Smooth muscle cell of trachea (primary cell): ENCODE measurements around the gene RNF144B. TPM values are rescaled to one million over a fixed set of nuclear protein-coding genes. Genes with fewer than 3 reads are reported as not detected.

Source experiments
- total RNA-seq: library from RNA; depleted of rRNA; stranded (reverse); fragments of >200 nt; gene quantifications from 2 replicates; pipeline ENCODE4 v1.2.1, GENCODE V29; 2014

RNF144B gene
- 1.0 and 1.2 TPM in 2 replicates for total RNA-seq

DNA sequence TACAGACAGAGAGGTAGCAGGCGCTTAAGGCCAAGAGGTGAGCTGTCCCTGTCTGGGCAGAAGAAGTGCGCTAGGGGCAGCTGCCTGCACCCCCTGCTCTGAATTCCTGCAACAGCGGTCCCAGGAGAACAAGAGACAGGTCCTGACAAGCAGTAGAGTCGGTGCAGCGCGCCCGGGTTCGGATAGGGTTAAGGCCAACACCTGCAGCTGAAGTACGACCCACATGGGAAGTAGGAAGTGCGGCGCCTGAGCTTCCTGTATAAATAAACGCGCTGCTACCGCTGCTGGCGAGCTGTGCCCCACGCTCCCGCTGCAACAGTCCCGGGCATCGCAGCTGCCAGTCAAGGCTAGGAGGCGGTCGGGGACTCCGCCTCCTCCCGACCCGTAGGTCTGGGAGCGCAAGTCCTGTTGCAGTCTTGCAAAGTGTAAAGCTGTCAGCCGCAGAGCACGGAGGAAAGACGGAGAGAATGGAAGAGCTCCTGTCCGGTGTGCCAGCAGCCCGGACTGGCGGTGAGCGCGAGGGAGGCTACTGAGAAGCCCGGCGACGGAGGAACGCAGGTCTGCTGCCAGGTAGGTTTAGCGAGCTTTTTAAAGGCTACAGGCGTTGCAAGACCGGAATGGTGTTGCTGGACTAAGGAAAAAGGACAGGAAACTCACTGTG lies at the start of gene RNF144B:
RNF144B (plus strand) TSS at position 290 of the 661 bp plus-strand sequence. CDS start 12,185 bp downstream, outside the sequence.

Other genes with a start within 250 kb of the RNF144B start
- gene TPMT, start 232.3 kb upstream of the RNF144B start, total RNA-seq, result 18.5 and 27.8 TPM in 2 replicates
- gene KDM1B, start 231.9 kb upstream of the RNF144B start, total RNA-seq, result 24.4 and 31.3 TPM in 2 replicates
- gene DEK, start 122.8 kb upstream of the RNF144B start, total RNA-seq, result 64.7 and 144 TPM in 2 replicates